PC-3 (cell line): ENCODE results near the gene SMIM44.

Experiments used
- CTCF ChIP-seq: fragments of 300-600 bp; sonication (generic); conservative IDR thresholded peaks from 2 replicates; pipeline ENCODE4 v1.5.1; 2017; ENCODE audit warnings: antibody characterized with exemption, low read depth, mild to moderate bottlenecking, low read length
- EZH2 ChIP-seq: fragments of 300-600 bp; sonication (generic); IDR thresholded peaks from one replicate; pipeline ENCODE4 v1.6.1; 2017; ENCODE audit warnings: antibody characterized with exemption, mild to moderate bottlenecking, low read length; ENCODE audit not compliant: unreplicated experiment
- EZH2phosphoT487 ChIP-seq: fragments of 300-600 bp; sonication (generic); IDR thresholded peaks from 2 replicates; pipeline ENCODE4 v1.6.1; 2018; ENCODE audit warnings: mild to moderate bottlenecking, antibody characterized with exemption, low read length, borderline replicate concordance

DNA sequence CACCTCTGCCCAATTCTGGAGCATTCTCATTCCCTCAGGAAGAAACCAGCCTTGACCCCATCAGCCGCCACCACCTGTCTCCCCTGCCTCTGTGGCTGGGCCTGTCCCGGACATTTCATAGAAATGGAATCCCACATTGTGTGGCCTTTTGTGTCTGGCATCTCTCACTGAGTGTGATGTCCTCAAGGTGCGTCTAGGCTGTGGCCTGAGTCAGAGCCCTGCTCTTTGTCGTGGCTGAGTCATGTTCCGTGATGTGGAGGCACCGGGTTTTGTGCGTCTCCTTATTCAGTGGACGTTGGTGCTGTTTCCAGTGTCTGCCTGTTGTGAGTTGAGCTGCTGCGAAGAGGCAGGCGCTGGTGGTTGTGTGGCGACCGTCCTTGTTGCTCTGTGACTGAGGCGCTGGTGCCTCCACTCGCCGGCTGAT, 26.3 kb upstream of the SMIM44 start:
- no peak for TF ChIP-seq CTCF
- no peak for TF ChIP-seq EZH2
- TF ChIP-seq EZH2phosphoT487, result no peak
